ENCODE data around the gene ADAM15. TPM values are rescaled to one million over a fixed set of nuclear protein-coding genes. Genes with fewer than 3 reads are reported as not detected.

Gene ADAM15
- total RNA-seq, 1 experiment from 2014 or later, result 36.3 TPM

GRCh38 chr1:155070721-155071569 is 19.8 kb downstream of the ADAM15 start:
- POLR2A ChIA-PET (ENCODE audit: low non-redundant PET), result no interaction called here
- peak; percentile 76 for DNase-seq (ENCODE audit: low spot score)
- intact Hi-C loops (cut with micrococcal nuclease; ENCODE audit: unreplicated experiment), result no loop called here
- H3K9me3 ChIP-seq (ENCODE audit: low read depth, low read length, poor library complexity, severe bottlenecking), result no peaks in the 10 kb centered on the region
- H3K4me3 ChIP-seq (ENCODE audit: low read depth, low read length, poor library complexity, severe bottlenecking), result peak overlapping the region; percentile 39
- no peak for TF ChIP-seq EZH2 (IDR thresholded peaks at IDR 0.05; ENCODE audit: borderline replicate concordance, low read depth, low read length, poor library complexity, severe bottlenecking)
- TF ChIP-seq CTCF (conservative IDR thresholded peaks at IDR 0.05; ENCODE audit: low read depth, low read length), result no peak; the same call in 1 of the 2 replicates
- H3K36me3 ChIP-seq (ENCODE audit: insufficient read depth, low read length, poor library complexity, severe bottlenecking), result peaks cover 5% of the 10 kb centered on the region
- peaks cover 15% of the 10 kb centered on the region for H3K4me1 ChIP-seq (ENCODE audit: insufficient read depth, low read length, poor library complexity, severe bottlenecking)
- no peaks in the 10 kb centered on the region for H3K27me3 ChIP-seq (replicated peaks; ENCODE audit: insufficient read depth, low read depth, low read length, poor library complexity)
- CTCF ChIA-PET, result interaction anchor here (0.6 kb wide), 1 partner anchor 14 kb away, joined by 4 read pairs; no protein-coding TSS in a partner anchor
- H3K27ac ChIP-seq (ENCODE audit: low read depth, low read length, poor library complexity, severe bottlenecking), result peak overlapping the region; percentile 11
- BruUV-seq (replicated peaks), result no TSS peak

- Histone ChIP-seq H3K4me1 (ENCODE audit: insufficient read depth, low read length, poor library complexity, severe bottlenecking) (peaks cover 15% of the 10 kb centered on the region), H3K36me3 (ENCODE audit: insufficient read depth, low read length, poor library complexity, severe bottlenecking) (peaks cover 5% of the 10 kb centered on the region), H3K27me3 (replicated peaks; ENCODE audit: insufficient read depth, low read depth, low read length, poor library complexity) (no peaks in the 10 kb centered on the region), H3K4me3 (ENCODE audit: low read depth, low read length, poor library complexity, severe bottlenecking) (no peak overlapping the region), H3K9me3 (ENCODE audit: low read depth, low read length, poor library complexity, severe bottlenecking) (no peaks in the 10 kb centered on the region), H3K27ac (ENCODE audit: low read depth, low read length, poor library complexity, severe bottlenecking) (peak overlapping the region; percentile 11)
- no peak for TF ChIP-seq EZH2 (IDR thresholded peaks at IDR 0.05; ENCODE audit: borderline replicate concordance, low read depth, low read length, poor library complexity, severe bottlenecking)
- TF ChIP-seq CTCF (conservative IDR thresholded peaks at IDR 0.05; ENCODE audit: low read depth, low read length), result no peak
- ChIA-PET CTCF (no interaction called here), POLR2A (ENCODE audit: low non-redundant PET) (no interaction called here)
- no peak for DNase-seq (ENCODE audit: low spot score)
- BruUV-seq (replicated peaks), result no TSS peak
- intact Hi-C loops (cut with micrococcal nuclease; ENCODE audit: unreplicated experiment), result no loop called here
Measured at GRCh38 chr1:155071701-155072100, 20.6 kb downstream of the ADAM15 start.

GRCh38 chr1:155072531-155073289 is 21.6 kb downstream of the ADAM15 start:
- no peak for DNase-seq (ENCODE audit: low spot score)
- no TSS peak for BruUV-seq (replicated peaks)
- Histone ChIP-seq H3K9me3 (ENCODE audit: low read depth, low read length, poor library complexity, severe bottlenecking) (no peaks in the 10 kb centered on the region), H3K27me3 (replicated peaks; ENCODE audit: insufficient read depth, low read depth, low read length, poor library complexity) (no peaks in the 10 kb centered on the region), H3K27ac (ENCODE audit: low read depth, low read length, poor library complexity, severe bottlenecking) (no peak overlapping the region), H3K36me3 (ENCODE audit: insufficient read depth, low read length, poor library complexity, severe bottlenecking) (peaks cover 5% of the 10 kb centered on the region), H3K4me3 (ENCODE audit: low read depth, low read length, poor library complexity, severe bottlenecking) (no peak overlapping the region), H3K4me1 (ENCODE audit: insufficient read depth, low read length, poor library complexity, severe bottlenecking) (peaks cover 15% of the 10 kb centered on the region)
- CTCF ChIA-PET, result interaction anchor here (1.2 kb wide), 1 partner anchor 12 kb away, joined by 3 read pairs; no protein-coding TSS in a partner anchor
- POLR2A ChIA-PET (ENCODE audit: low non-redundant PET), result no interaction called here
- no peak for TF ChIP-seq CTCF (conservative IDR thresholded peaks at IDR 0.05; ENCODE audit: low read depth, low read length)
- TF ChIP-seq EZH2 (IDR thresholded peaks at IDR 0.05; ENCODE audit: borderline replicate concordance, low read depth, low read length, poor library complexity, severe bottlenecking), result no peak
- intact Hi-C loops (cut with micrococcal nuclease; ENCODE audit: unreplicated experiment), result no loop called here
